Activated CD8-positive, alpha-beta T cell treated with anti-CD3 and anti-CD28 coated beads for 36 hours (primary cell): Measurements from ENCODE around the gene CHMP2B. TPM values are rescaled to one million over a fixed set of nuclear protein-coding genes. Genes with fewer than 3 reads are reported as not detected.

Experiments
- ATAC-seq: fragments of 200-7000 bp; cut with Tn5 transposase; one replicate; pipeline ENCODE4 v1.10.0; 2021; ENCODE audit warnings: mild to moderate bottlenecking, moderate library complexity
- CTCF ChIA-PET: fragments of 350-600 bp; sonication (Branson Sonifier 250); formaldehyde crosslinking; loops from one replicate; lab custom pipeline; 2021; ENCODE audit warnings: antibody characterized with exemption; lab: Charles Lee
- POLR2A ChIA-PET: fragments of 350-600 bp; sonication (Branson Sonifier 250); formaldehyde crosslinking; loops from one replicate; lab custom pipeline; 2021; ENCODE audit warnings: antibody characterized with exemption; lab: Charles Lee
- DNase-seq: peaks from one replicate; pipeline ENCODE4 v3.0.0-alpha.2; 2020
- H3K27ac Mint-ChIP-seq: one replicate; pipeline ENCODE4 v1.8.0; 2021; ENCODE audit warnings: mild to moderate bottlenecking, mixed read lengths
- H3K27me3 Mint-ChIP-seq: one replicate; pipeline ENCODE4 v1.8.0; 2021; ENCODE audit warnings: mixed read lengths
- H3K36me3 Mint-ChIP-seq: one replicate; pipeline ENCODE4 v1.8.0; 2021; ENCODE audit warnings: low read depth, mixed read lengths
- H3K4me1 Mint-ChIP-seq: one replicate; pipeline ENCODE4 v1.8.0; 2021; ENCODE audit warnings: low read depth, mixed read lengths
- H3K4me3 Mint-ChIP-seq: one replicate; pipeline ENCODE4 v1.8.0; 2021; ENCODE audit warnings: mild to moderate bottlenecking, moderate library complexity, mixed read lengths
- H3K9me3 Mint-ChIP-seq: one replicate; pipeline ENCODE4 v1.8.0; 2021; ENCODE audit warnings: mixed read lengths
- CTCF ChIP-seq: fragments of 200-600 bp; IDR thresholded peaks from one replicate; pipeline ENCODE4 v1.8.0; 2022; ENCODE audit warnings: antibody characterized with exemption, mild to moderate bottlenecking
- intact Hi-C: fragments of 100-400 bp; cut with micrococcal nuclease; formaldehyde crosslinking; loops from one replicate; pipeline ENCODE4 v1.10.0; 2022
- total RNA-seq, 2 experiments: library from RNA; stranded (reverse); gene quantifications; one replicate each; pipeline ENCODE4 v1.2.3, GENCODE V29; 2021

CHMP2B gene
- total RNA-seq, 2 experiments from 2014 or later, result 22.7 to 26.2 TPM

DNA sequence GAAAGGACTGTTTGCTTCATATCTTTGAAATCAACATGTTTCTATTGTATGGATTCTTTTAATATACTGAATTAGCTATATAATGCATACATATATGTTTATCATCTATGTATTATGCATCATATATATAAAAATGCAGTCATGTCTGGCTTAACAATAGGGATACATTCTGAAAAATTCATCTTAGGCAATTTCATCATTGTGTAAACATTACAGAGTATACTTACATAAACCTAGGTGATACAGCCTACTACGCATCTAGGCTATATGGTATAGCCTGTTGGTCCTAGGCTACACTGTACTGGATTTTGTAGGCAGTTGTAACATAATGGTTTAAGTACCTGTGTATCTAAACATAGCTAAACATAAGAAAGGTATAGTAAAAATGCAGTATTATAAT lies 21.7 kb downstream of the CHMP2B start:
- DNase-seq, result no peak
- no peak for ATAC-seq
- Mint-ChIP-seq H3K4me3 (no peak overlapping the region), H3K27ac (no peak overlapping the region), H3K36me3 (peaks cover 14% of the 10 kb centered on the region), H3K4me1 (peaks cover 11% of the 10 kb centered on the region), H3K9me3 (no peaks in the 10 kb centered on the region), H3K27me3 (no peaks in the 10 kb centered on the region)
- ChIA-PET POLR2A (no interaction called here), CTCF (interaction anchor here (4.4 kb wide), 1 partner anchor 11 kb away, joined by 25 read pairs; no protein-coding TSS in a partner anchor)
- intact Hi-C loops, result no loop called here
- no peak for TF ChIP-seq CTCF

GRCh38 chr3:87250009-87250408 lies 22.9 kb downstream of the CHMP2B start:
- no peaks in the 10 kb centered on the region for H3K9me3 Mint-ChIP-seq
- DNase-seq, result no peak
- H3K4me1 Mint-ChIP-seq, result peaks cover 9% of the 10 kb centered on the region
- no peak for ATAC-seq
- H3K4me3 Mint-ChIP-seq, result no peak overlapping the region
- H3K36me3 Mint-ChIP-seq, result peaks cover 14% of the 10 kb centered on the region
- H3K27ac Mint-ChIP-seq, result no peak overlapping the region
- ChIA-PET POLR2A (no interaction called here), CTCF (interaction anchor here (2.8 kb wide), 1 partner anchor 10 kb away, joined by 22 read pairs; no protein-coding TSS in a partner anchor)
- intact Hi-C loops, result no loop called here
- TF ChIP-seq CTCF, result no peak
- no peaks in the 10 kb centered on the region for H3K27me3 Mint-ChIP-seq

DNA sequence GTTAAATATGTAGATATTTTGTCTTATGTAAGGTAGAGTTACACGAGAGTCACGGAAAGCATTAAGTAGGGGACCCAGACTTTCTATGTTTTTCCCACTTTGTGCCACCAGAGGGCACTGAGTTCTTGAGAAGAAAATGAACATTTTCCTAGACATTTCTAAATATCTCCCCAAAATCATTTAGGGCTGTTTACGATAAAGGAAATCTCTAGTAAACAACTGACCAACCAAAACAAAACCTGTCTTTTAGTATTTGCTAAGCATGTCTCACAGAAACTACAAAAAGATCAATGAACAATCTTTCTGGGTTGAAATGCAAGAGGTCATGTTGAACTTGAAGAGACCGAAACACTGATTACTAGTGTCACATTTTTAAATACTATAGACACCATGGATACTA lies 33.2 kb downstream of the CHMP2B start:
- Mint-ChIP-seq H3K4me1 (peaks cover 3% of the 10 kb centered on the region), H3K27me3 (no peaks in the 10 kb centered on the region), H3K9me3 (no peaks in the 10 kb centered on the region), H3K36me3 (peaks cover 3% of the 10 kb centered on the region), H3K4me3 (no peak overlapping the region), H3K27ac (no peak overlapping the region)
- CTCF ChIA-PET, result interaction anchor here (0.6 to 3.4 kb wide), 21 partner anchors 9 to 722 kb away, joined by 3 to 30 read pairs (median 5); partner anchors contain the start of gene CHMP2B
- POLR2A ChIA-PET, result interaction anchor here (0.6 kb wide), 1 partner anchor 34 kb away, joined by 3 read pairs; no protein-coding TSS in a partner anchor
- intact Hi-C loops, result loop anchor here (10.0 kb wide), 1 partner anchor 55 kb away; no protein-coding TSS in a partner anchor
- peak; percentile 75 for TF ChIP-seq CTCF
- peak; percentile 69 for DNase-seq
- peak; percentile 55 for ATAC-seq

DNA sequence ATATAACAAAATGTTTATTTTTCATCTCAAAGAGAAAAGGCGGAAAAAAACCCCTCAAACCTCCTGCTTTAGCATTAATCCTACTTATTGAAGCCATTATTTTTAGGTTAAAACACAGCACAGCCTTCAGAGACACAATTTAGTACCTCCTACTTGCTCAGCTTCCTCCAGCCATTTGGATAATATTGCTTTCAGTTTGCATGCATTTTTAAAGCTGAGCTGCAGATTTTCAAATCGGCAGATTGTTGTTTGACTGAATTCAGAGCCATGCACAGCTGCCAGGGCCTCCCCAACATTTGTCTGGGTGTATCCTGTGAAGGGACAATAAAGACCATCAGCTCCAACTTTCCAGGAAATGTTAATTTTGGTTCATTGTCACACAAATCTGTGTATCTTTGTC lies 34.8 kb downstream of the CHMP2B start:
- DNase-seq, result no peak
- intact Hi-C loops, result loop anchor here (10.0 kb wide), 1 partner anchor 53 kb away; no protein-coding TSS in a partner anchor
- ChIA-PET POLR2A (interaction anchor here (0.6 kb wide), 1 partner anchor 86 kb away, joined by 3 read pairs; no protein-coding TSS in a partner anchor), CTCF (interaction anchor here (1.0 to 3.4 kb wide), 4 partner anchors 9 to 851 kb away, joined by 3 to 30 read pairs (median 14); no protein-coding TSS in a partner anchor)
- H3K27ac Mint-ChIP-seq, result no peak overlapping the region
- H3K4me3 Mint-ChIP-seq, result no peak overlapping the region
- peaks cover 3% of the 10 kb centered on the region for H3K4me1 Mint-ChIP-seq
- peaks cover 1% of the 10 kb centered on the region for H3K36me3 Mint-ChIP-seq
- H3K27me3 Mint-ChIP-seq, result no peaks in the 10 kb centered on the region
- no peaks in the 10 kb centered on the region for H3K9me3 Mint-ChIP-seq
- no peak for TF ChIP-seq CTCF
- ATAC-seq, result no peak

DNA sequence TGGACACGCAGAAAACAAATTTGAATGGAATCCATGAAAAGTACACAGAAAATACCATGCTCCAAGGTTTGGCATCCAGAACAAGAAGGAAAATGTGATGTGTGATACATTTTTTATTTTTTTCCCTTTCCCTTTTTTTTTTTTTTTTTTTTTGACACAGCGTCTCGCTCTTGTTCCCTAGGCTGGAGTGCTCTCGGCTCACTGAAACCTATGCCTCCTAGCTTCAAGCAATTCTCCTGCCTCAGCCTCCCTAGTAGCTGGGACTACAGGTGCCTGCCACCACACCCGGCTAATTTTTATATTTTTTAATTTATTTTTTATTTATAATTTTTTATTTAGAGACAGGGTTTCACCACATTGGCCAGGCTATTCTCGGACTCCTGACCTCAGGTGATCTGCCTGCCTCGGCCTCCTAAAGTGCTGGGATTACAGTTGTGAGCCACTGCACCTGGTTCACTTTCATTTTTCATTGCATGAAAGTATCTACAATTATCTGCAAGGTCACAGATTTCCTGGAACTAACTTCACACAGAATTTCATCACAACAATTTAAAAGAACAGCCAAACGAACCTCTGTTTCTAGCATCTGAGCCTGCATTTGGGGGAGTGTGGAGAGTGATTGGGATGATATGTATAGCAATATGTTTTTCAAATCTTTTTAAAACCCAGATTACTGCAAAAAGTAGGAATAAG lies 41.0 kb downstream of the CHMP2B start:
- no peaks in the 10 kb centered on the region for H3K9me3 Mint-ChIP-seq
- ChIA-PET CTCF (interaction anchor here (5.0 kb wide), 1 partner anchor 8 kb away, joined by 30 read pairs; no protein-coding TSS in a partner anchor), POLR2A (no interaction called here)
- H3K27ac Mint-ChIP-seq, result peak overlapping the region; percentile 34
- H3K36me3 Mint-ChIP-seq, result no peaks in the 10 kb centered on the region
- no peak for ATAC-seq
- DNase-seq, result no peak
- intact Hi-C loops, result loop anchor here (10.0 kb wide), 1 partner anchor 47 kb away; no protein-coding TSS in a partner anchor
- TF ChIP-seq CTCF, result no peak
- H3K27me3 Mint-ChIP-seq, result no peaks in the 10 kb centered on the region
- H3K4me3 Mint-ChIP-seq, result no peak overlapping the region
- peaks cover 23% of the 10 kb centered on the region for H3K4me1 Mint-ChIP-seq
